Midbrain (tissue), 1 donor: ENCODE results near the gene ERGIC1.
A peak's percentile ranks its signal among the peaks of the same experiment; 100 is the strongest.
"Not testable (repeated sequence)": the region's sequence is repeated elsewhere in the genome, so short reads cannot be mapped to it uniquely, and the experiment has no call there.

Experiments used
- DNase-seq: peaks from one replicate; lab custom pipeline; 2025; lab: John Stamatoyannopoulos, UW

ERGIC1 gene

DNA sequence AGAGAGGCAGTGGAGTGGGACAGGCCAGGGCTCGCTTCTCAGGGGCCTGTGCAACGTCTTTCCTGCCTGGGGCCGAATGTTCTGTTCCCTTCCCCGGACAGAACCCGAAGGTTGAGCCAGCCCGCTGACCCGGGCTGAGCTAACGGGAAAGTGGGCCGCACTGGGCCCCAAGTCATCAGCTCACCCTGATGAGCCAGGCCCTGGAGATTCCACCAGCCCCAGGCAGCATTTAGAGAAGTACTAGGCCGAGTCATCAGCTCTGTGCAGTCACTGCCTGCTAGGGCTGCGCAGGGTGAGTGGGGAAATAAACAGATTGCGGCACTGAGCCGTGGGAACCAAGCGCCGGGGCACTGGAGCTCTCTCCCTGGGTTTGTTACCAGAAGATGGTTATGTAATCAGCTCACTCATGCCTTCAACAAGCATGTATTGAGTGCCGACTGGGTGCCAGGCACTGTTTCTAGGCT, 33.9 kb upstream of the ERGIC1 start:
- DNase-seq, result peak; percentile 15

GRCh38 chr5:172801179-172801671, 32.8 kb upstream of the ERGIC1 start:
- no peak for DNase-seq

GRCh38 chr5:172802112-172802511, 31.9 kb upstream of the ERGIC1 start:
- no peak for DNase-seq

DNA sequence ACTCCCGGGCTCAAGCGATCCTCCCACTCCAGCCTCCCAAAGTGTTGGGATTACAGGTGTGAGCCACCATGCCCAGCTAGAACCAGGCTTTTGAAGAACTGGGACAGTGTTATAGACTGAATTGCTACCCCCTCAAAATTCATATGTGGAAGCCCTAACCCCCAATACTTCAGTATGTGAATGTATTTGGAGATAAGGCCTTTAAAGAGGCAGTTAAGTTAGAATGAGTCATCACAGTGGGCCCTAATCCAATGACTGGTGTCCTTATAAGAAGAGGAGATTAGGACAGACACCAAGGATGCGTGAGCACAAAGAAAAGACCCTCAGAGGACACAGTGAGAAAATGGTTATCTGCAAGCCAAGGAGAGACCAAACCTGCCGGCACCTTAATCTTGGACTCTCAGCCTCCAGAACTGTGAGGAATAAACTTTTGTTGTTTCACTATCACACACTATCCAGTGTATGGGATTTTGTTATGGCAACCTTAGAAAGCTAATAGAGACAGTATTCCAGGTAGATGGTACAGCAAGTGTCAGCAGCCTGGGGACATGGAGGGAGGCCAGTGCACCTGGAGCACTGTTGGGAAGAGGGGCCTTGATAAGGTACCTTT, 31.4 kb upstream of the ERGIC1 start:
- DNase-seq, result no peak

- no peak for DNase-seq
Observed at GRCh38 chr5:172805018-172805683, 28.9 kb upstream of the ERGIC1 start.

- no peak for DNase-seq
Observed at GRCh38 chr5:172805736-172806255, 28.3 kb upstream of the ERGIC1 start.

GRCh38 chr5:172806897-172807672, 27.0 kb upstream of the ERGIC1 start:
- DNase-seq, result peak; percentile 31

DNA sequence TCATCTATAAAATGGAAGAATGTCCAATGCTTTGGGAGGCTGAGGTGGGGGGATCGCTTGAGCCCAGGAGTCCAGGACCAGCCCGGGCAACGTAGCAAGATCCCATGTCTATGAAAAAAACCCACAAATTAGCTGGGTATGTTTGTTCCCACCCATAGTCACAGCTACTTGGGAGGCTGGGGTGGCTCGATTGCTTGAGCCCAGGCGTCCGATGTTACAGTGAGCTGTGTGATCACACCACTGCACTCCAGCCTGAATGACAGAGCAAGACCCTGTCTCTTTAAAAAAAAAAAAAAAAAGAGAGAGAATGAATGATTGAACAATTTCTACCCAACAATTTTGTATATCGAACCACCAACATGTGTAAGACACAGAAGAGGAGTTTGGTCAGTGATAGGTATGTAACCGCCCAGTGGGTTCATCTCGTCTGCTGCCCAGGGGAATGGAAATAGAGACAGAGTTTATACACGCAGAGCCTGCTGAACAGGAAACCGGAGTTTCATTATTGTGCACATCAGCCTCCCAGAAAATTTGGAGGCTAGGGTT, 26.2 kb upstream of the ERGIC1 start:
- DNase-seq, result no peak

GRCh38 chr5:172809774-172810173, 24.3 kb upstream of the ERGIC1 start:
- no peak for DNase-seq

DNA sequence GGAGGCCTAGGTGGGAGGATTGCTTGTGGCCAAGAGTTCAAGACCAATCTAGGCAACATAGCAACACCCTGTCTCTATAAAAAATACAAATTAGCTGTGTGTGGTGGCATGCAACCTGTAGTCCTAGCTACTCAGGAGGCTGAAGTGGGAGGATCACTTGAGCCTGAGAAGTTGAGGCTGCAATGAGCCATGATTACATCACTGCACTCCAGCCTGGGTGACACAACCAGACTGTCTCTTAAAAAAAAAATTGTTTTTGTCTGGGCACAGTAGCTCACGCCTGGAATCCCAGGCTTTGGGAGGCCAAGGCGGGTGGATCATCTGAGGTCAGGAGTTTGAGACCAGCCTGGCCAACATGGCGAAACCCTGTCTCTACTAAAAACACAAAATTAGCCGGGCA, 23.1 kb upstream of the ERGIC1 start:
- not testable (repeated sequence) for DNase-seq

DNA sequence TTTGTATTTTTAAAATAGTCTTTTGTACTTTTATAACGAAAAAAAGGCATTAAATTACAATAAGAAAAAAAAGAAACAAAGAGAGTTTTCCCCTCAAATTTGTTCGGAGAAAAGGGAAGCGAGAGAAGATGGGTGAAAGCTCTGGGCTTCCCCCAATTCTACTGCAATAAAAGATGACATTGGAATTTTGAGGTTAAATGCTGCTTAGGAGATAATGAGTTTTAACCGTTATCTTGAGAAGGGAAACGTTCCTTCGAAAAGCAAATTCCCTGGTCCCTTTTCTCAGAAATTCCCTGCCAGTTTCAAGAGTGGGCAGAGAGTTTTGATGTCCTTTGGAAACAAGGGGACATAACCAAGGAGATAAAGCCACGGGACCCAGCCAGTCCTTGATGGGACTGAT, 18.4 kb upstream of the ERGIC1 start:
- DNase-seq, result no peak

- no peak for DNase-seq
Observed at GRCh38 chr5:172816925-172817562, 17.0 kb upstream of the ERGIC1 start.

- no peak for DNase-seq
Observed at GRCh38 chr5:172817664-172818063, 16.4 kb upstream of the ERGIC1 start.

DNA sequence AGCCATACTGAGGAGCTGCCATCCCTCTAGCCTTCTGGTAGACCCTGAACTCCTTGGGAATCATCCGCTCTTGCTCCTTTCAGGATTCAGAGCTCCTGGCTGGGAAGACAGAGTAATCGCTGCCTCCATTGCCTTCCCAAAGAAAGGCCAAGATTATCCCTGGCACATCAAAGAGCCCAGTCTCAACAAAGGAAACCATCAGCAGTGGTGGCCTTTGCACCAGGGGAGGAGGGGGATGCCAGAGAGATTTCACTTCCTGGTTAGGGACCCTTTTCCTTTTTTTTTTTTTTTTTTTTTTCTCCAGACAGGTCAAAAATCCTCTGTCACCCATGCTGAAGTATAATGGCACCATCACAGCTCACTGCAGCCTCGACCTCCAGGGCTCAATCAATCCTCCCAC, 16.0 kb upstream of the ERGIC1 start:
- no peak for DNase-seq

DNA sequence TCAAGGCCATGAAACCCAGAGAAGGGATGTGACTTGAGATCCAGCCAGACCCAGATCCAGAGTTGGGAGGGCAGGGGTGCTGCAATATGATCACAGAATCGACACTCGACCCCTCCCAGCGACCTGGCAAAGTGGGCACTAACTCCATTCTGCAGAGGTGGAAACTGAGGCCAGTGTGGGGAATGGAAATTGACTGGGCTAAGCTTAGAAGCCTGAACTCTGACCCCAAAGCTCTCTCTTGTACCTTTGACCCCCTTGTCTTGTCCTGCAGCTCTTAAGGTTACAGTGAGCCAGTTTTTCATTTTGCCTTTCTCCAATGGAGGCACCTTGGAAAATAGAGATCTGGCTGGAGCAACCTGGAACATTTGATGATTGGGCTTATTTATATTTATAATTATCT, 14.5 kb upstream of the ERGIC1 start:
- no peak for DNase-seq

DNA sequence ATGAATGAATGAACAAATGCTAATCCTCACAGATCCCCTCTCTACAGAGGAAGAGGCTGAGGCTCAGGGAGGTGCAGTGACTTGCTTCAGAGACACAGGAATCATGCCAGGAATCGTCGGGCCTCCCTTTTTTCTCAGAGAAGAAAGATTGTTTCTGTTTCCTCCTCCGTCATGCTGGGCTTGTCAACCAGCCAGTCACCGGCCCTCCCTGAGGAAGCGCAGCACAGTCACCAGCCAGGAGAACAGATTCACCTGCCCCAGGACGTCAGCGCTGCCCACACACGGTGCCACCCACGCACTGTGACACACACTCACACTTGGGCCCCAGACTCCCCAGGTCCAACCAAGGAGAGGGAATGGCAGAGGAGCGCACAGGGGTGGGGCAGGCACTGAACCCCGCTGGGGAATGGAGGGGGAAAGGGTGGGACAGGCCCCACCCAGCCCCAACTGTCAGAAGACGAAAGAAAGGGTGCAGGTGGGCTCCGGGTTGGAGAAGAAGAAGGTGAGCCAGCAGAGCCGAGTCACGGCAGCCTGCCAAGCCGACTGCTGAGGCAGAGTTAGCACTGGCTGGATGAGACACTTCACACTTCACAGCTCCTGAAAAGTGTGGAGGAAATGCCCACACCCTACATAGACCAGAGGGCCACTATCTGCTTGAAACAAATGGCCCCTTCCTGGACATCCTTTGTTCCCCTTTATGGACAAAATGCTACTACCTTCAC, 13.8 kb upstream of the ERGIC1 start:
- DNase-seq, result no peak

DNA sequence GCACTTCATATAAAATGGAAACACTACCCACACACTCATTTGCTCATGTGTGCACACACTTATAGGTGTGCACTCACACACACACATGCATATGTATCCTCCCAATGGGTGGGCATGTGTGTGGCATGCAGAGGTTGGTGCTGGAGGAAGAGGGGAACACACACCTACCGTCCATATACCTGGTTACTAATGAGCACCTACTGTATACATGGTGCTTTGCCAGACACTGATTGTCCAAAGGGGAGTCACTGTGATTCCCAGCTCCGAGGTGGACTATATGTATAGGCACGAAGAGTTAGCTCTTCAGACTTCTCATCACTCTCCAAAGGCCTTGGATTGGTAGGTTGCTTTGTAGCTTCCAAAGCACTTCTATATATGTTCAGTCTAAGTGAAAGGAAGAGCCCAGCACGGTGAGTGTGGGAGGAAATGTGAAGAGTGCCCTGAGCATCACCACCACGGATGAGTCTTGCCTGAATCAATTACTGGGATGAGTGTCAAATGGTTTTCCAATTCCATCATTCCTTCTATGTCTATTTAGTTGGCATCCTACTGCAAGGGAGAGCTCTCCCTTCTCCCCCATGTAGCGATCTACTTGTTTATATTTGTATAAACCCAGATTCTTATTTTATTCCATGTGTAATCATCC, 12.6 kb upstream of the ERGIC1 start:
- no peak for DNase-seq

- DNase-seq, result no peak
Observed at GRCh38 chr5:172823840-172824362, 10.2 kb upstream of the ERGIC1 start.

DNA sequence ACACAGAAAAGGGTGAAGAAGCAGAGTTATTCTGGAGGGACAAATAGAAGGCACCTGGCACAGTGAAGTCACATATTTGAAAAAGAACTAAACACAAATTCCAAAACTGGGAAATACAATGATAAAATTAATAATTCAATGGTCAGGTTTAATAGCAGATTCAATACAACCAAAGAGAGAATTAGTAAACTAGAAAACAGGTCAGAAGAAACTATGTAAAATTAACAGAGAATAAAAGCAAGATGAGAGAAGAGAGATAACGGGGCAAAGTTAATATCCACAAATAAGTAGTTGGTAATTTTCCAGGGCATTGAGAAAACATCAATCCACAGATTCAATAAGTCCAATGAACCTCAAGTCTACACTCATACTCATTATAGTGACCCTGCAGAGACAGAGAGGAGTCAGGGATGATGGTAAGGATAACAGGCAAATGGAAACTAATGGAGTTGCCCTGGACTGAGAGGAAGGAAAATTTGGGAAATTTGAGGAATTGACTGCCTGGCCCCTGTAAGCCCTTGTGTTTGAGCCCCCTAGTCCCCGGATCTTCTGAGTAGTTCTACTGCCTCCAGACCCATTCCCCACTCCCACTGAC, 8.3 kb upstream of the ERGIC1 start:
- no peak for DNase-seq

GRCh38 chr5:172827841-172828240, 6.2 kb upstream of the ERGIC1 start:
- DNase-seq, result no peak
